Calu3 (cell line): ENCODE measurements around the gene SCN5A. TPM values are rescaled to one million over a fixed set of nuclear protein-coding genes. Genes with fewer than 3 reads are reported as not detected.

Source experiments
- BruUV-seq: library from RNA; stranded (reverse); fragments of 400-500 nt; replicated peaks from 2 replicates; lab custom pipeline; 2021; lab: Mats Ljungman, UMichigan
- CTCF ChIA-PET: fragments of 300-600 bp; sonication (Branson Sonifier 250); formaldehyde crosslinking; loops from one replicate; lab custom pipeline; 2022; ENCODE audit warnings: antibody characterized with exemption; lab: Charles Lee
- DNase-seq: peaks from one replicate; pipeline ENCODE4 v3.0.0; 2022
- H3K27ac Mint-ChIP-seq: one replicate; pipeline ENCODE4 v1.8.0; 2022; ENCODE audit warnings: mixed read lengths; ENCODE audit not compliant: unreplicated experiment
- H3K27me3 Mint-ChIP-seq: one replicate; pipeline ENCODE4 v1.8.0; 2022; ENCODE audit warnings: mixed read lengths; ENCODE audit not compliant: unreplicated experiment
- H3K36me3 Mint-ChIP-seq: one replicate; pipeline ENCODE4 v1.8.0; 2022; ENCODE audit warnings: mild to moderate bottlenecking, moderate library complexity, mixed read lengths; ENCODE audit not compliant: insufficient read depth, unreplicated experiment
- H3K4me1 Mint-ChIP-seq: one replicate; pipeline ENCODE4 v1.8.0; 2022; ENCODE audit warnings: mild to moderate bottlenecking, low read depth, mixed read lengths; ENCODE audit not compliant: unreplicated experiment
- H3K4me3 Mint-ChIP-seq: one replicate; pipeline ENCODE4 v1.8.0; 2022; ENCODE audit warnings: mild to moderate bottlenecking, low read depth, moderate library complexity, mixed read lengths; ENCODE audit not compliant: unreplicated experiment
- H3K9me3 Mint-ChIP-seq: one replicate; pipeline ENCODE4 v1.8.0; 2022; ENCODE audit warnings: low read depth, mixed read lengths; ENCODE audit not compliant: unreplicated experiment
- CTCF ChIP-seq: fragments of 200-600 bp; IDR thresholded peaks from one replicate; pipeline ENCODE4 v1.8.0; 2022; ENCODE audit warnings: antibody characterized with exemption; ENCODE audit not compliant: unreplicated experiment
- intact Hi-C: fragments of 100-400 bp; cut with micrococcal nuclease; formaldehyde crosslinking; loops from one replicate; pipeline ENCODE4 v1.10.0; 2022; ENCODE audit not compliant: unreplicated experiment
- total RNA-seq: library from RNA; stranded (reverse); gene quantifications from 2 replicates; pipeline ENCODE4 v1.2.3, GENCODE V29; 2022

SCN5A gene
- total RNA-seq, 1 experiment from 2014 or later: 0.61 TPM

- TF ChIP-seq CTCF: no peak
- CTCF ChIA-PET: interaction anchor here (0.6 kb wide), 1 partner anchor 1675 kb away, joined by 3 read pairs; no protein-coding TSS in a partner anchor
- H3K9me3 Mint-ChIP-seq: no peaks in the 10 kb centered on the region
Measured at GRCh38 chr3:38637906-38638305, 11.6 kb downstream of the SCN5A start.

DNA sequence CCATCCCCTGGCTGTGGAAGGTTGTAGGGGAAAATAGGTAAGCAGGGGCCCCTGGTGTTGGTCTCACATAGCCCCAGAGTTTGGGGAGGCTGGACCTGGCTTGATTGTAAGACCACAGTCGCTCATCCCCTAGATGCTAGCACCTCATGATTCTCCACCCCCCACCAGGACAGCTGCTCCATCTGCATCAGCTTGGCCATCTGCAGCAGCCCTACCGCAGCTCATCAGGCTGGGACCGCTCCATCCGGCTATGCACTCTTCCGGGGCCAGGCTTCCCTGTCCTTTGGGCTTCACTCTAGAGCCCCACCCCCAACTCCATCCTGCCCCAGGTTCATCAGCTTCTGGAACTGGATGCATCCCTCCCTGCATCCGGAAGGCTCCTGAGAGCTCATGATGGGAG lies 12.6 kb downstream of the SCN5A start:
- Mint-ChIP-seq H3K36me3 (no peaks in the 10 kb centered on the region), H3K4me1 (peaks cover 10% of the 10 kb centered on the region), H3K4me3 (no peak overlapping the region), H3K27ac (no peak overlapping the region), H3K27me3 (peaks cover 95% of the 10 kb centered on the region), H3K9me3 (no peaks in the 10 kb centered on the region)
- intact Hi-C loops: no loop called here
- no peak for TF ChIP-seq CTCF
- CTCF ChIA-PET: interaction anchor here (0.6 kb wide), 1 partner anchor 104 kb away, joined by 3 read pairs; no protein-coding TSS in a partner anchor
- no peak for DNase-seq
- BruUV-seq: no TSS peak

More at GRCh38 chr3:38637906-38638305, 11.6 kb downstream of the SCN5A start:
- H3K4me3 Mint-ChIP-seq: no peak overlapping the region
- no peaks in the 10 kb centered on the region for H3K36me3 Mint-ChIP-seq
- no TSS peak for BruUV-seq
- H3K27me3 Mint-ChIP-seq: peaks cover 85% of the 10 kb centered on the region
- no peak for DNase-seq
- intact Hi-C loops: no loop called here
- H3K4me1 Mint-ChIP-seq: peaks cover 10% of the 10 kb centered on the region
- H3K27ac Mint-ChIP-seq: no peak overlapping the region

DNA sequence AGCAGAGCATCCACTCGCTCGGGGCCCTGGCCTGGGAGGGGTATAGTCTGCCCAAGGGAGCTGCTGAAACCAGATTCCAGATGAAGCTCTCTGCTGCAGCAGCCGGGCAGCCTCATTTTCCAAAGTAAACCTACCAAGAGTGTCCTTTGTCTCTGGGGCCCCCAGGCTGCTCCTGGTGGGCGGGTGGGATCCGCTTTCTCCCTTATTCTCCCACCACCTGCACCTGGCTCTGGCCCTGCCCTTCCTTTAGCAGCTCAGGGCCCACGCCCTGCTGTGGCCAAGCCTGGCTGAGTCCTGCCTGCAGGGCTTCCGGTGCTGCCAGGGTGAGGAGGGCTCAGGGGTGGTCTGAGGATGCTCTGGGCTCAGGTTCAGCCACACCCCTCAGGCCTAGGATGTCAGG lies 13.0 kb downstream of the SCN5A start:
- no peak overlapping the region for H3K4me3 Mint-ChIP-seq
- BruUV-seq: no TSS peak
- peaks cover 10% of the 10 kb centered on the region for H3K4me1 Mint-ChIP-seq
- intact Hi-C loops: no loop called here
- no peak for DNase-seq
- CTCF ChIA-PET: interaction anchor here (0.6 kb wide), 1 partner anchor 104 kb away, joined by 3 read pairs; no protein-coding TSS in a partner anchor
- no peaks in the 10 kb centered on the region for H3K9me3 Mint-ChIP-seq
- TF ChIP-seq CTCF: no peak
- H3K36me3 Mint-ChIP-seq: no peaks in the 10 kb centered on the region
- H3K27me3 Mint-ChIP-seq: peaks cover 100% of the 10 kb centered on the region
- no peak overlapping the region for H3K27ac Mint-ChIP-seq

DNA sequence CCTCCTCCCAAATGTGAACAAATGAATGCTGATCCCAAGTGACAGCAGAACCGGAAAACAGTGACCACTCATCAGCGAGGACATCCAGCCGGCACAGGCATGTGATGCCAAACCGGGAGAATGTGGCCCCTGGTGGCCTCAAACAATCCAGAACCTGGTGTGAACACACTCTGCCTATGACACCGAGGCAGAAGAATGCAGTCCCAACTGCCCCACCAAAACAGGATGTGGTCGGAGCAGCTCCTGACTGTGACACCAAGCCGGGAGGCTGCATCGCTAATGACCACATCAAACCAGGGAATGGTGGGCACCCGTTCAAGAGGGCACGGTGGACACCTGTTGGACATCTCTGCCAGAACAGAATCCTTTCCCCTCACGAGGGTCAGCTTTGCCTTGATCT lies 15.4 kb downstream of the SCN5A start:
- peak; percentile 26 for DNase-seq
- Mint-ChIP-seq H3K4me1 (peaks cover 10% of the 10 kb centered on the region), H3K4me3 (no peak overlapping the region), H3K9me3 (no peaks in the 10 kb centered on the region), H3K27me3 (peaks cover 96% of the 10 kb centered on the region), H3K36me3 (no peaks in the 10 kb centered on the region), H3K27ac (no peak overlapping the region)
- TF ChIP-seq CTCF: no peak
- no TSS peak for BruUV-seq
- CTCF ChIA-PET: no interaction called here
- intact Hi-C loops: no loop called here
